ENCODE measurements around the gene GLOD4.

The GLOD4 gene

DNA sequence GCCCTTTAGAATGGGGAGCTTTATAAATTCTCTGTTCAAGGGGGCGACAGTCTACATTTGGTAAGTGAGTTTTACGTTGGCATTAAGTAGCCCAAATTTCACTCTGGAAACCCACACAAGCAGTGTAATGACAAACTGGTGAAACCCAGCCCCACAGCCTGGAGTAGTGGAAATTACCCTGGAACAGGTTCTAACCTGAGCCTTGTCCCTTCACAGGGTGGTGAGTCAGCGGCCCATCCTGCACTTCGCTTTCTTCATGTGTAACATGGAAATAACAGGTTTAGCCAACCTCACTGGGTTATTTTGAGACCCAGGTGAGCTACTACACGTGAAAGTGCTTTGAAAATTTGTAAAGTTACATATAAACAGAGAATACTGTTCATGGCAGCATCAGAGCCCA lies 53.2 kb downstream of the GLOD4 start:
- Histone ChIP-seq H3K4me1 (peaks cover 9 to 27% (median 19%) of the 10 kb centered on the region in 10 experiments), H3K27ac (no peak overlapping the region), H4K20me1 (peaks cover 0 to 8% (median 2%) of the 10 kb centered on the region in 11 experiments; a peak in 8 of 22 replicates), H3K9me3 (replicated peaks in 1 of 11) (no peaks in the 10 kb centered on the region), H3K36me3 (peaks cover 0 to 4% (median 0%) of the 10 kb centered on the region in 11 experiments; a peak in 1 of 22 replicates), H3K9ac (no peak overlapping the region), H3K4me2 (no peak overlapping the region), H3K27me3 (no peaks in the 10 kb centered on the region), H3K4me3 (no peak overlapping the region)
- no peak for TF ChIP-seq Cebpa-rat (IDR thresholded peaks at IDR 0.05)

- no peak for TF ChIP-seq Cebpa-rat (IDR thresholded peaks at IDR 0.05)
- Histone ChIP-seq H3K4me2 (no peak overlapping the region), H3K9ac (no peak overlapping the region), H3K9me3 (replicated peaks in 1 of 11) (no peaks in the 10 kb centered on the region), H3K4me3 (no peak overlapping the region), H3K36me3 (no peaks in the 10 kb centered on the region), H3K27ac (no peak overlapping the region), H4K20me1 (no peaks in the 10 kb centered on the region; a peak in 1 of 22 replicates), H3K4me1 (peaks cover 0 to 15% (median 5%) of the 10 kb centered on the region in 10 experiments; a peak in 12 of 20 replicates), H3K27me3 (no peaks in the 10 kb centered on the region)
These were observed 55.7 kb downstream of the GLOD4 start for GRCh38 chr17:726271-726919.

GRCh38 chr17:725746-726145 lies 56.3 kb downstream of the GLOD4 start:
- Histone ChIP-seq H3K9me3 (replicated peaks in 1 of 11) (no peaks in the 10 kb centered on the region), H3K9ac (no peak overlapping the region), H4K20me1 (no peaks in the 10 kb centered on the region; a peak in 1 of 22 replicates), H3K27me3 (no peaks in the 10 kb centered on the region), H3K4me2 (no peak overlapping the region), H3K4me3 (no peak overlapping the region), H3K4me1 (peaks cover 0 to 10% (median 0%) of the 10 kb centered on the region in 10 experiments; a peak in 3 of 20 replicates), H3K36me3 (no peaks in the 10 kb centered on the region), H3K27ac (no peak overlapping the region)
- no peak for TF ChIP-seq Cebpa-rat (IDR thresholded peaks at IDR 0.05)

DNA sequence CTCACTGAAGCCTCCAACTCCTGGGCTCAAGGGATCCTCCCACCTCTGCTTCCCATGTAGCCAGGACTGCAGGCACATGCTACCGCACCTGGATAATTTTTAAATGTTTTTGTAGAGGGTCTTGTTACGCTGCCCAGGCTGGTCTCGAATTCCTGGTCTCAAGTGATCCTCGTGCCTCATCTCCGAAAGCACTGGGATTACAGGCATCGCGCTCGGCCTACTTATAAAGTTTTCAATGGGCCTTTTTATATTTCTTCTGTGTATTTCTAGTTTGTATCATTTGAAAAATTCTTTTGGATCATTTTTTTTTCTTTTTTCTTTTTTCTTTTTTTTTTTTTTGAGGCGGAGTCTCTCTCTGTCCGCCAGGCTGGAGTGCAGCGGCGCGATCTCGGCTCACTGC lies 57.0 kb downstream of the GLOD4 start:
- H3K9me3 ChIP-seq (replicated peaks in 1 of 11) = no peaks in the 10 kb centered on the region
- no peak overlapping the region for H3K27ac ChIP-seq

DNA sequence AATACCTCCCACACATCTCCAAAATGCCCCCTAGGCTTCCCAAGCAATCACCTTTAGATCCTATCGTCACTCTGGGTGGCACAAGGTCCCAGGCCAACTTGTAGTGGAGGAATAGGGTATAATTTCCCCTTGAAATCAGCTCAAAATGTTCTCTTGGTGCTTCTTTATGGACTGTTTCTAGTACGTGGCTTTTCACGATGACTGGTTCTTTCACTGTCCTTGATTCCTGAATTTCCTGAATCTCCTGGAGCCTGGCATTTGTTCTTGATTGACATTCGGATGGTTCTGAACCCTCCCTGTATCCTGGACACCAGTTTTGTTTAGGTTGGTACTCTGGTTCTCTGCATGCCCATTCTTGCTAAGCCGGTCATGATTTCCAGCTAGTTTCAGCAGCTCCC lies 60.5 kb downstream of the GLOD4 start:
- no peak for TF ChIP-seq Cebpa-rat (IDR thresholded peaks at IDR 0.05)
- Histone ChIP-seq H3K4me2 (no peak overlapping the region), H3K9ac (no peak overlapping the region), H3K9me3 (replicated peaks in 1 of 11) (no peaks in the 10 kb centered on the region), H3K36me3 (no peaks in the 10 kb centered on the region), H3K4me3 (no peak overlapping the region), H3K27ac (no peak overlapping the region), H3K27me3 (no peaks in the 10 kb centered on the region), H4K20me1 (no peaks in the 10 kb centered on the region; a peak in 1 of 22 replicates), H3K4me1 (0 out of 20 replicates have a peak, but pooled peaks cover 0 to under 1% (median 0%) of the 10 kb centered on the region in 10 experiments)

More for the DNA sequence above, 57.0 kb downstream of the GLOD4 start:
- Histone ChIP-seq H3K27me3 (no peaks in the 10 kb centered on the region), H3K4me1 (peaks cover 0 to 6% (median 0%) of the 10 kb centered on the region in 10 experiments; a peak in 2 of 20 replicates), H3K4me3 (no peak overlapping the region), H3K9ac (no peak overlapping the region), H4K20me1 (no peaks in the 10 kb centered on the region; a peak in 1 of 22 replicates), H3K36me3 (no peaks in the 10 kb centered on the region), H3K4me2 (no peak overlapping the region)
- no peak for TF ChIP-seq Cebpa-rat (IDR thresholded peaks at IDR 0.05)

- Histone ChIP-seq H3K9me3 (replicated peaks in 1 of 11) (no peaks in the 10 kb centered on the region), H4K20me1 (no peaks in the 10 kb centered on the region; a peak in 1 of 22 replicates), H3K27ac (no peak overlapping the region), H3K4me2 (no peak overlapping the region), H3K9ac (no peak overlapping the region), H3K27me3 (peaks cover 0 to 3% (median 0%) of the 10 kb centered on the region in 11 experiments; a peak in 2 of 22 replicates), H3K36me3 (no peaks in the 10 kb centered on the region), H3K4me3 (no peak overlapping the region), H3K4me1 (peaks cover 0 to 7% (median 2%) of the 10 kb centered on the region in 10 experiments; a peak in 8 of 20 replicates)
- TF ChIP-seq Cebpa-rat (IDR thresholded peaks at IDR 0.05) = no peak
These were observed 61.2 kb downstream of the GLOD4 start for GRCh38 chr17:720706-721539.

DNA sequence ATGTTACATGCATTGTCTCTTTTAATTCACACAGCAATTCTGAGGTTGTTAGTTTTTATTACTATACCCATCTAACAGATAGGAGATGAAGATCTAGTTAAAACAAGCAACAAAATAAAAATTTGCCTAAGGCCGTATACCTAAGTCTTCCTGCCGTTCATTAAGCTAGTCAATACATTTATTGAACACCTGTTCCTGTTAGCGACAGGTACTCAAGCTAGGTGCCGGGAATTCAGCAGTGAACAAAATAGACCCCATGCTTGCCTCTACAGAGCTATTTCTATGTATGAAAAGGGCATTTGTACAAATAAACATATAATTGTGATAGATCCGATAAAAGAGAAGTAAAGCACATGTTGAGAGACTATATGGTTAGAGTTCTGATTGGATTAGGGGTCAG lies 64.0 kb downstream of the GLOD4 start:
- H3K4me1 ChIP-seq = peaks cover 16 to 23% (median 20%) of the 10 kb centered on the region in 10 experiments
- no peak for TF ChIP-seq Cebpa-rat (IDR thresholded peaks at IDR 0.05)
- no peak overlapping the region for H3K4me3 ChIP-seq
- H3K9me3 ChIP-seq (replicated peaks in 1 of 11) = no peaks in the 10 kb centered on the region
- peaks cover 0 to 15% (median 8%) of the 10 kb centered on the region in 11 experiments; a peak in 17 of 22 replicates for H4K20me1 ChIP-seq
- H3K9ac ChIP-seq = no peak overlapping the region
- no peaks in the 10 kb centered on the region for H3K36me3 ChIP-seq
- peaks cover 0 to 8% (median 0%) of the 10 kb centered on the region in 11 experiments; a peak in 4 of 22 replicates for H3K27me3 ChIP-seq
- no peak overlapping the region for H3K4me2 ChIP-seq
- no peak overlapping the region for H3K27ac ChIP-seq

All from BLaER1 treated with 17β-estradiol and CSF1 and Interleukin-3, amounts not matched to agents 10 nM and 100 nM (cell line).